ENCODE measurements around the gene TEAD4.

Gene TEAD4

GRCh38 chr12:2960996-2961616 is 1.9 kb downstream of the TEAD4 start:
- DNase-seq, result no peak

DNA sequence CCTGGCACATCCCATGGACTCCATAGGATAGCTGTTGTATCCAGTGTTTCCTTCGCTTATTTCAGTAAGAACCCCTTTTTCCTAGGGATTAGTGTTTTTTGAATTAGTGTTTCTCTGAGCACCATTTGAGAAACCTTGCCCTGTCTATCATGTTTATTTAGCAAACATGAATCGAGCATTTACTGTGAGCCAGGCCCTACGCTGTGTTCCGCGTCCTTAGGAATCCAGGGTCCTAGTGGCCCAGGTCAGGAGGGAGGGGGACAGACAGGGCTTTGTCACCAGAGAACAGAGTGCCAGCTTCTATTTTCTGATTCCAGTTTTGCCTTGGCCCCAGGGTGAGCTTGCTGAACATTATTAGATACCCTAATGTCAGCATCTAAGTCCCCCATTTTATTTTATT is 2.5 kb downstream of the TEAD4 start:
- no peak for DNase-seq

GRCh38 chr12:2963154-2963759 is 4.1 kb downstream of the TEAD4 start:
- no peak for DNase-seq

DNA sequence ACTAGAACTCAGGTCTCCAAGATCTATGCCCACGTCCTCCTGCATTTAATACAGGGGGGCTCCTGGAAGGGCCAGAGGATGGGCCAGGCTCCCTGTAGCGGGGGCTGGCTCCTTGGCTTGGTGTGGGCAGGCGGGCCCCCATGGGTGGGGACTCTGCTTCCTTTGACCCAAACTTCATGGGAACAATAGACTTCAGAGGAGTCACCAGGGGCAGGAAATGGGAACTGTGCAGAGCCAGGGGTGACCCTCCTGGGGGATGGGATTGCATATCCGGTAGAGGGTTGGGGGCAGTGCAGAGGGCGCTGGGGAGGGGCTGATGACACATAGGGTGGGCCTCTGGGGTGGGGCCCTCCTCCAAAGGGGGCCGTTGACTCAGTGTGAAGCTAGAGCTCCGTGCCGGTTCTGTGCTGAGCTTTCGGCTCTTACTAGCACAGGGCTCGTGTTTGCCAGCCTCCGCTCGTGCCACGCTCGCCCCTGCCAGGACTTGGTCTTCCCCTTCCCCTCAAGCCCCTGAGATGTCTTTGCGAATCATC is 4.6 kb downstream of the TEAD4 start:
- no peak for DNase-seq

- no peak for DNase-seq
Measured at GRCh38 chr12:2967651-2968050, 8.5 kb downstream of the TEAD4 start.

DNA sequence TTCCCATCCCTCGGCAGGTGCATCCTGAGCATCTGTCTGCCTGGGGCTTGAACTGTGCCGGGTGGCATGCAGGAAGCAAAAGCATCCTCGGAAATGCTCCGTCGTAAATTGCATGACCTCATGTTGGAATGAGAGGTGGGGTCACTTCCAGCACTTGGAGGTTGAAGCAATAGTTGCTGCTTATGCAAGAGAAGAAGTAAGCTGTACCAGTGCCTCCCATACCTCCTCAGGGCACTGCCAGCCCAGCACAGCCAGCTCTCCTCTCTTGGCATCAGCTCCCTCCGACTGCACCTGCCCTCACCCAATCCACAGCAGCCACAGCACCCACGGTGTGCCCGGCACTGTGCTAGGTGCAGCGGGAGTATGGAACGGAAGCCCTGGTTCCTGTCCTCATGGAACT is 11.5 kb downstream of the TEAD4 start:
- DNase-seq, result peak; percentile 13

- no peak for DNase-seq
Measured at GRCh38 chr12:2973566-2973965, 14.4 kb downstream of the TEAD4 start.

DNA sequence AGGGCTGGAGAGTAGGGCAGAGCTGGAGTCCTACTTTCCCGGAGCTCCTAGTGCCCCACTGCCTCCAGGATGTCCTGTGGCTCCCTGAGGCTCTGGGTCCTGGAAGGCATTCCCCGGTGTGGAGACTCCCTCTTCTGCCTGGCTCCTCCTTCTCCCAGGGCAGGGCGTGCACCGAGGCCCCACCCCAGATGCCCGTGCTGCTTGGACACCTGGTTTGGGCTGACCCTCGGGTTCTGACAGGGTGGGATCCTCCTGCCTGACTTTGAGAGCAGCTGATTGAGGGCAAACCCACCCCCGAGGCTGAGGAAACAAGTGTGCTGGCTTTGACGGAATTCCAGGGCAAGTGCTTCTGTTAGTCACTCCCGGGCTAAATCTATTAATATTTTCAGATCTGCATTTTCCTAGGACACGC is 15.4 kb downstream of the TEAD4 start:
- no peak for DNase-seq

- no peak for DNase-seq
Measured at GRCh38 chr12:2976581-2976996, 17.4 kb downstream of the TEAD4 start.

GRCh38 chr12:2977776-2978175 is 18.6 kb downstream of the TEAD4 start:
- no peak for DNase-seq

DNA sequence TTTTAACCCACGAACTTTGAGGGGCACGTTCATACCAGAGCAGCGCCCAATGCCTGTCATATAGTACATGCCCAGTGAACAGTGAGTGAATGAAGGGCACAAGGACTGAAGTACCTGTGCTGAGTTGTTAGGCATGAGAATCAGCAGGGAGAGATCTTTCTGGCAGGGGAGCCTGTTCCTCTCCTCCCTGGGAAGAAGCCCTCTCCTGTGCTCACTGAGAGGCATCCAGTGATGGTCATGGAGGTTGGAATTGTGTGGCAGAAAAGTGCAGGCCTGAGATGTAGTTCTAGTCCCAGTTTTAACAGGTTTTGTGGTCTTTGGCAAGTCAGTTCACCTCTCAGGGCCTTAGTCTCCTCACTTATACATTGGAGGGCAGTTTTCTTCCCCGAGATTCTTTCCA is 20.6 kb downstream of the TEAD4 start:
- DNase-seq, result no peak

DNA sequence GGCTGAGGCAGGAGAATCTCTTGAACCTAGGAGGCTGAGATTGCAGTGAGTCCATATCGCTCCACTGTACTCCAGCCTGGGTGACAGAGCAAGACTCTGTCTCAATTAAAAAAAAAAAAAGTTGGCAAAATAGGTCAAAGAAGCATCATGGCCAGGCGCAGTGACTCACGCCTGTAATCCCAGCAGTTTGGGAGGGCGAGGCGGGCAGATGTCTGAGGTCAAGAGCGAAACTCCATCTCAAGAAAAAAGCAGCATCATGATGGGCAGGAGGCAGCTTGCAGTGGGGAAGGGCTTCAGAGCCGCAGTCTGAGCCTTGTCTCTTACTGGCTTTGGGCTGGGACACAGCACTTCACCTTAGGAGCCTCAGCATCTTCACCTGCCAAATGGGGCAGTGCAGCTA is 21.4 kb downstream of the TEAD4 start:
- no peak for DNase-seq

DNA sequence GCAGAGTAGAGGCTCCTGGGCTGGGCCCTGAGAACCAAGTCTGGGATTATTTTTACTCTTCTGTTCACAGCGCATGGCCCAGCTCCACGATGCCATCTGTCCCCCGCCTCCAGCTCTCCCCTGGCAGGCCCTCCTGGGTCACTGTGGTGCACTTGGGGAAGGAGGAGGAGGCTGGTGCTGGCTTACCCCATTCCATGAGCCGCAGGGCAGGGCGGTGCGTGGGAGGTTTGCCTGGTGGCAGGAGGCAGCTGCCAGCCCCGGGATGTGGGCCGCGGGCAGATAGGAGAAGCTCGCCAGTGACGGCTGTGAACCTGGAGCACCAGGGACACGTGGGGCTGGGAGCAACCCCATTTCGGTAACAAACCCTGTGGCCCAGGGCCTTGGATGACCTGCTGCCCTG is 23.2 kb downstream of the TEAD4 start:
- DNase-seq, result no peak

DNA sequence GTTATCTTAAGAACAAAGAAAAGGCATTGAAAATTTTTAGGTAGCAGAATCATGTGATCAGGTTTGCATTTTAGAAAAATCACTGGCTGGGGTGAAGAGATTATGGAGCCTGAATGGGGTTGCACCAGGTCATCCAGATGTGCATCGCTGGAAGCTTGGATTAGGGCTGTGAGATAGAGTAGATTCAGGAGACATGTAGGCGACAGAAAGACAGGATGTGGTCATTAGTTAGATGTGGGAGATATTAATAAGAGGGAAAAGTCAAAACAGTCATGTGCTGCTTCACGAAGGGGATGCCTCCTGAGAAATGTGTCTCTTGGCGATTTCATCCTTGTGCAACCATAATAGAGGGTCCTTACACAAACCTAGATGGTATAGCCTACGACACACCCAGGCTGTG is 25.1 kb downstream of the TEAD4 start:
- no peak for DNase-seq

DNA sequence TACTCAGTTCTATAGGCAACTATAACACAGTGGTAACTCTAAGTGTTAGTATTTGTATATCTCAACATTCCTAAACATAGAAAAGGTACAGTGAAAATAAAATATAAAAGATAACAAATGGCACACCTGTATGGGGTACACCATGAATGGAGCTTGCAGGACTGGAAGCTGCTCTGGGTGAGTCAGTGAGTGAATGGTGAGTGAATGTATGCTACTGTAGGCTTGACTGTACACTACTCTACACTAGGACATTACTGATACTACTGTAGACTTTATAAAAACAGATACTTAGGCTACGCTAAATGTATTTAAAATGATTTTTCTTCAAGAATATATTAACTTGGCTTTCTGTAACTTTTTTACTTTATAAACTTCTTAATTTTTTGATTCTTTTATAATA is 25.5 kb downstream of the TEAD4 start:
- no peak for DNase-seq

DNA sequence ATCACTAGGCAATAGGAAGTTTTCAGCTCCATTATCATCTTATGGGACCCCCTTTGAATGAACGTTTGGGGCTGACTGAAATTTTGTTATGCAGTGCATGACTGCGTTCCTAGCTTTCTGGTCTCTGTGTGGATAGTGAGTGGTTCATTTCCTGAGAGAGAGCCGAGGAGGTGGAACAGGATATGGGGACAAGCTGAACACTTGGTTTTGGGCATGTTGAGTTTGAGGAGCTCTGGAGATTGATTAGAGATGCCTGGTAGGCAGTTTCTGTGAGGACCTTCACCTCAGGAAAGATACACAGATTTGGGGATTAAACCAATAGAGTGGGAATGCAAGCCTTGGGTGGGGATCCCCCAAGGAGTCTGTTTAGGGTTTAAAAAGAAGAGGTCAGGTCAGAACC is 27.7 kb downstream of the TEAD4 start:
- no peak for DNase-seq

- no peak for DNase-seq
Measured at GRCh38 chr12:2988494-2988893, 29.3 kb downstream of the TEAD4 start.

DNA sequence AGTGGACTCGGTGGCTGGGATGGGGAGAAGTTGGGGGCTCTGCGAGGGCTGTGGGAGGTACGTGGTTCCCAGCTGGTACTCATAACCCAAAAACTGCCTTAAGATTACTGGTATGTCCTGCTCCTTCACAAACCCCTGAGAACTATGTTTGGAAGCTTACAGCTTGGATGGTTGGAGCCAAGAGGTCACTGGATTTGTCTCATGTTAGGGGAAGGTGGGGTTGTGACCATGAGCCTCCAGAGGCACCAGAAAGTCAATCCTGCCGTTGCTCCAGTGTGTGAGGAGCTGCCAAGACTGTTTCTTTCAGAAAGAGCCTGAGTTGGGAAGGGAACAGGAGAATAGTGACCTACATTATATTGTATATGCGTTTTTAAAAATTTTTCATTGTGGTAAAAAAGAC is 33.5 kb downstream of the TEAD4 start:
- no peak for DNase-seq

- no peak for DNase-seq
Measured at GRCh38 chr12:2997989-2998670, 38.9 kb downstream of the TEAD4 start.

- peak; percentile 65 for DNase-seq
Measured at GRCh38 chr12:2998789-2999264, 39.6 kb downstream of the TEAD4 start.

DNA sequence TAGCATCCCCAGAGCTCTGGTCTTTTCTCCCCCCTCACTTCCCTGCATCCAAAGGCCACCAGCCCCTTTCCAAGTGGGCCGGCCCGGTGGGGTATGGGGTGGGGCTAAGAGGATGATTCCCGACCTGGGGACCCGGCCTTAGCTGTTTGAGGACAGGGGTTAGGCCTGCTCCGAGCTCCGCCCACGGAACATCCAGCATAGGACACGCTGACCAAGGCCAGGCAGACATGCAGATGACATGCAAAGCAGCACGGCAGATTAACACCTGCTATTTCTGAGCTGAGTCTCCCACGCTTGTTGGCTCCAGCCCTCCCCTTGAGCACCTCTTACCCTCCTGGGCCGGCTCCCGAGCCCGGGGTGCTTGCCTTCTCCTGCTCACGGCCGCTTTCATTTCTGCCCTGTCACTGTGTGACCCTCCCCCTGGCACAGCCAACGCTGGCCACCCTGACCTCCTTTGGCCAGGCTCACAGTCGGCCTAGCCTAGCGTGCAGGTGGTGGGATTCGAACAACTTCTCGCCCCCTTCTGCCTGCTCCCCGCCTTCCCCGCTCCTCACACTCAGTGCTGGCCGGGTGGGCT is 40.2 kb downstream of the TEAD4 start:
- no peak for DNase-seq

- no peak for DNase-seq
Measured at GRCh38 chr12:3000548-3001275, 41.5 kb downstream of the TEAD4 start.

- DNase-seq, result no peak
Measured at GRCh38 chr12:3002646-3003045, 43.4 kb downstream of the TEAD4 start.
